Activated B cell treated with CpG ODN at 0.5 μM for 24 hours (primary cell): ENCODE results near the gene SLC35B2. TPM values are rescaled to one million over a fixed set of nuclear protein-coding genes. Genes with fewer than 3 reads are reported as not detected.
A peak's percentile ranks its signal among the peaks of the same experiment; 100 is the strongest.

Source experiments
- ATAC-seq: fragments of 200-7000 bp; cut with Tn5 transposase; one replicate; pipeline ENCODE4 v1.10.0; 2021; ENCODE audit warnings: low read depth, mild to moderate bottlenecking, moderate library complexity
- CTCF ChIA-PET: fragments of 350-600 bp; sonication (Branson Sonifier 250); formaldehyde crosslinking; loops from one replicate; lab custom pipeline; 2021; ENCODE audit warnings: antibody characterized with exemption; lab: Charles Lee
- POLR2A ChIA-PET: fragments of 350-600 bp; sonication (Branson Sonifier 250); formaldehyde crosslinking; loops from one replicate; lab custom pipeline; 2021; ENCODE audit warnings: antibody characterized with exemption; lab: Charles Lee
- DNase-seq: peaks from one replicate; pipeline ENCODE4 v3.0.0; 2022
- H3K27ac Mint-ChIP-seq: one replicate; pipeline ENCODE4 v1.8.0; 2020; ENCODE audit warnings: mixed read lengths
- H3K27me3 Mint-ChIP-seq: one replicate; pipeline ENCODE4 v1.8.0; 2021; ENCODE audit warnings: mixed read lengths
- H3K36me3 Mint-ChIP-seq: one replicate; pipeline ENCODE4 v1.8.0; 2021; ENCODE audit warnings: low read depth, mixed read lengths
- H3K4me1 Mint-ChIP-seq: one replicate; pipeline ENCODE4 v1.8.0; 2021; ENCODE audit warnings: mixed read lengths
- H3K4me3 Mint-ChIP-seq: one replicate; pipeline ENCODE4 v1.8.0; 2020; ENCODE audit warnings: mild to moderate bottlenecking, mixed read lengths
- H3K9me3 Mint-ChIP-seq: one replicate; pipeline ENCODE4 v1.8.0; 2020; ENCODE audit warnings: mixed read lengths
- intact Hi-C: fragments of 100-400 bp; cut with micrococcal nuclease; formaldehyde crosslinking; loops from one replicate; pipeline ENCODE4 v1.15.1; 2024
- total RNA-seq: library from RNA; stranded (reverse); gene quantifications from 2 replicates; pipeline ENCODE4 v1.2.3, GENCODE V29; 2022
- TF ChIP-seq, protein P1 (sequence below): fragments of 200-600 bp; IDR thresholded peaks from one replicate; pipeline ENCODE4 v1.8.0; 2022; ENCODE audit warnings: antibody characterized with exemption, mild to moderate bottlenecking

The SLC35B2 gene
- total RNA-seq, 1 donor from 2014 or later = 29.1 TPM

DNA sequence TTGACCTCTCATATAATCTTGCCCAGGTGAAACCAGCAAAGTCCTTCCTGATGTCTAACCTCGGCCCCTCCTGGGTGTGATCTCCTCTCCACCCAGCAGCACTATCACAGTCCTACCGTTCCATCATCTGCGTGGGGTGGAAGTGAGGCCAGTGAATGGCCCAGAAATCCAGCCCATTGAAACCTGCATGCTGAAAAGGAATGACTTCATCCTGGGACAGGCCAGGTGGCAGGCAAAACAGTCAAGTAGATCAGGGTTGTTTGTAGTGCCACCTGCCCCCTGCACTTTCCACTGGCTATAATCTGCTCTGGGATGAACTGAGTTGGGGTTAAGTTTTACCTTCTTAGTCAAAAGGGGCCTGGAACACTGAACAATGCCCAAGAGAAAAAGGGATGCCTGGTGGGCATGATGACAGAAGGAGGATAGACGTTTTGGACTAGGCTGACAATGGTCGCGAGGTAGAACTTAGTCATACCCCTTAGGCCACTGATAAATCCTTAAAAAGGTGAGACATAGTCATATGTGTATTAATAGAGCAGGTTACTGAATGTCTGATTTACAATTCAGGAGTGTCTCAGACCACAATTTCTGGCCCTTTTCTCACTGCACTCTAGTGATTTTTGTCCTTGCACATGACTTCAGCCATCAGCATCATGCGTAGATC, 18.5 kb downstream of the SLC35B2 start:
- POLR2A ChIA-PET = interaction anchor here (1.1 to 3.1 kb wide), 3 partner anchors 8 to 64 kb away, joined by 5 to 43 read pairs (median 11); partner anchors contain the start of genes HSP90AB1 and SLC35B2
- ATAC-seq = no peak

DNA sequence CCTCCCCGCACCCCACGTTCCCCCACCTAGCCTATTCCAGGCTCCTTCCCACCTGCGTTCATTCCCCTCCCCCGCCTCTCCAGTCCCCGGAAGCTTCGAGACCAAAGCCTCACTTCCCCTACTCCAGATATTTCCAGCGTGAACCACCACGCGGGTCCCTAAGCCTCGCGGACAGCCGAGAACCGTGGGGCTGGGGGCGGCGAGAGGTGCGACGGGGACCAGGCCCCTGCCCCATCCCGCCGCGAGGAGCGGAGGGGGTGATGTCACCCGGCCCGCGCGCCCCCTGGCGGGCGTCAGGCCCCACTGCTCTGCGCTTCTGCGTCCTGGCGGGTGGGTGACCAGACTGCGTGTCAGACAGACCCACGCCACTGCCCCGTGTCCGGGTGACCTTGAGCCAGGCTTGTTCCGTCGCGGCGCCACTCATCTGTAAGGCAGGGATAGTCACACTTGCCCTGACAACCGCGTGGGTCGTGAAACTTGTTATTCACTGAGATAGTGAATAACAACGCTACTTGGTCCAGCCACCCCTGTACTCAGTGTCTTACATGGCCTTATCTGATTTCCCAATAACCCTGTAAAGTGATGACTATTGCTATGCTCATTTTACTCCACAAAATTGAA, 19.4 kb downstream of the SLC35B2 start:
- CTCF ChIA-PET = interaction anchor here (0.6 to 5.1 kb wide), 13 partner anchors 8 to 147 kb away, joined by 3 to 31 read pairs (median 4); partner anchors contain the start of genes HSP90AB1, SLC29A1 and SLC35B2
- H3K36me3 Mint-ChIP-seq = peaks cover 2% of the 10 kb centered on the region
- TF ChIP-seq, protein P1, sequence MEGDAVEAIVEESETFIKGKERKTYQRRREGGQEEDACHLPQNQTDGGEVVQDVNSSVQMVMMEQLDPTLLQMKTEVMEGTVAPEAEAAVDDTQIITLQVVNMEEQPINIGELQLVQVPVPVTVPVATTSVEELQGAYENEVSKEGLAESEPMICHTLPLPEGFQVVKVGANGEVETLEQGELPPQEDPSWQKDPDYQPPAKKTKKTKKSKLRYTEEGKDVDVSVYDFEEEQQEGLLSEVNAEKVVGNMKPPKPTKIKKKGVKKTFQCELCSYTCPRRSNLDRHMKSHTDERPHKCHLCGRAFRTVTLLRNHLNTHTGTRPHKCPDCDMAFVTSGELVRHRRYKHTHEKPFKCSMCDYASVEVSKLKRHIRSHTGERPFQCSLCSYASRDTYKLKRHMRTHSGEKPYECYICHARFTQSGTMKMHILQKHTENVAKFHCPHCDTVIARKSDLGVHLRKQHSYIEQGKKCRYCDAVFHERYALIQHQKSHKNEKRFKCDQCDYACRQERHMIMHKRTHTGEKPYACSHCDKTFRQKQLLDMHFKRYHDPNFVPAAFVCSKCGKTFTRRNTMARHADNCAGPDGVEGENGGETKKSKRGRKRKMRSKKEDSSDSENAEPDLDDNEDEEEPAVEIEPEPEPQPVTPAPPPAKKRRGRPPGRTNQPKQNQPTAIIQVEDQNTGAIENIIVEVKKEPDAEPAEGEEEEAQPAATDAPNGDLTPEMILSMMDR = peak; percentile 84
- H3K4me3 Mint-ChIP-seq = peak overlapping the region; percentile 95
- H3K27ac Mint-ChIP-seq = peak overlapping the region; percentile 90
- intact Hi-C loops = loop anchor here (1.0 kb wide), 4 partner anchors 8 to 142 kb away; partner anchors contain the start of gene SLC29A1
- peaks cover 17% of the 10 kb centered on the region for H3K4me1 Mint-ChIP-seq
- no peaks in the 10 kb centered on the region for H3K27me3 Mint-ChIP-seq
- no peaks in the 10 kb centered on the region for H3K9me3 Mint-ChIP-seq
- DNase-seq (peak; percentile 87), ATAC-seq (peak; percentile 91)
- POLR2A ChIA-PET = interaction anchor here (0.6 to 3.1 kb wide), 11 partner anchors 8 to 141 kb away, joined by 3 to 43 read pairs (median 5); partner anchors contain the start of genes HSP90AB1, MRPL14, SLC29A1 and SLC35B2

More for the DNA sequence above, 18.5 kb downstream of the SLC35B2 start:
- Mint-ChIP-seq H3K27ac (peak overlapping the region; percentile 52), H3K27me3 (no peaks in the 10 kb centered on the region), H3K36me3 (no peaks in the 10 kb centered on the region), H3K9me3 (no peaks in the 10 kb centered on the region), H3K4me3 (peak overlapping the region; percentile 95), H3K4me1 (peaks cover 17% of the 10 kb centered on the region)
- DNase-seq = no peak
- intact Hi-C loops = loop anchor here (1.0 kb wide), 3 partner anchors 16 to 143 kb away; partner anchors contain the start of gene SLC29A1
- TF ChIP-seq, protein P1 = no peak
- CTCF ChIA-PET = interaction anchor here (1.8 to 5.1 kb wide), 2 partner anchors 15 to 66 kb away, joined by 15 to 30 read pairs; partner anchors contain the start of gene SLC29A1

DNA sequence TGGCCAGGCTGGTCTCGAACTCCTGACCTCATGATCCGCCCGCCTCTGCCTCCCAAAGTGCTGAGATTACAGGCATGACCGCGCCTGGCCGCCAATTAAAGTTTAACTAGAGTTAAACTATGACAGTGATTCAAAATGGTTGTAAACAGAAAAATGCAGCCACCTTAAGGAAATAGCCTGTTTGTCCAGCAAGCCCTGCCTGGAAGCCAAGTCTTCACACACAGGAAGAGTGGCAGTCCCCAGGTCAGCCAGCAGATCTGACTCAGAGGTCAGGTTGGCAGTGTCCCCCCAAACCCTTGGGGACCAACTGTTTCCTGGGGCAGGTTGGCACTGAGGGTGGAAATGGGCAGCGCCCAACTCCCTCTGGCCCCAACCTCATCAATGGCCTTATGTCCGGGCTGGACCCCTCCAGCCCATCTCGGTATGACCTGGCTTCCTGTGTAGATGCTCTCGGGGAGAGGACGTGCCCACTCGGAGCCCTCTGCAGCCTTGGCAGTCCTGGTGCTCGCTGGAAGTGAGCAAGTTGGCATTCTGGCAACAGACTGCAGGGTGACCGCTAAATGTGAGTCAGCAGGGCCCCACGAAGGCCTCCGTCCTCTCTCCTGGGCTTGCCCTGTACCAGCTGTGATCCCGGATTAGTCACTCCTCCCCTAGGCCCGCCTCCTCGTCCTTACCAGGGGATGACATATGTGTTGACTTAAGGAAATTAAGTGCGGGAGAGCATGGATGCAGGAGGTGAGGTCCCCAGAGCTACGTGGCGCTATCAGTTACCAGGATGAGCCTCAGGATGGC, 20.1 kb downstream of the SLC35B2 start:
- H3K27me3 Mint-ChIP-seq = no peaks in the 10 kb centered on the region

DNA sequence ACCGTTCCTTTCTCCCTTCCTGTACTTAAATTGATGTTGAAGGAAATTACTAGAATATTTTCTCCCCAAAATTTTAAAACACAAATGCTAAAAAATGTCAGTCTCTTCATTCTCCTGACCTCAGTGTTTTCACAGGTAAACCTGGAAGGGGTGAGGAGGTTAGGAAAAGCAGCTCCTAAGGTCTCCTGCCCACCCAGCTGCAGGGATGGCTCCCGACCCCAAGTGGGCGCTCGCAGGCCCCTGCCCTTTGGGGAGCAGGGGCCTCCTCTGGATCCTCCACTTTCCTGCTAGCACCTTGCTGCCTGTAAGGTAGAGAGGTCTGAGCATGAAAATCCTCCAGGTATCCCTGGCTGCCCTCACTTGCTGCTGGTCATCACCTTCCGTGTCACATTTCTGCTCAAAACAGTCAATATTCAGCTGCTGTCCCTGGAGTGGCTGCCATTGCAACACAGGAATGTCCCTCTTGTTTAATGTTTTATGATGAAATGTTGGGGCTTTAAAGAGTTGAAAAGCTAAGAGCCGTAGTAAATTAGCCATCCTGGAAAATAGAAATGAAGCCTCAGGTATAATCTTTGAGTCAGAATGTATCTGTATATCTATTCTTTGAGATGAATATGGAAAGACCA, 21.3 kb downstream of the SLC35B2 start:
- Mint-ChIP-seq H3K9me3 (no peaks in the 10 kb centered on the region), H3K27me3 (no peaks in the 10 kb centered on the region), H3K27ac (no peak overlapping the region), H3K4me1 (peaks cover 17% of the 10 kb centered on the region), H3K4me3 (no peak overlapping the region), H3K36me3 (peaks cover 2% of the 10 kb centered on the region)
- DNase-seq (no peak), ATAC-seq (no peak)
- TF ChIP-seq, protein P1 = no peak
- intact Hi-C loops = no loop called here
- POLR2A ChIA-PET = interaction anchor here (1.8 to 3.1 kb wide), 2 partner anchors 11 to 12 kb away, joined by 14 to 43 read pairs; partner anchors contain the start of genes HSP90AB1 and SLC29A1
- CTCF ChIA-PET = interaction anchor here (1.3 to 5.1 kb wide), 6 partner anchors 10 to 63 kb away, joined by 4 to 31 read pairs (median 4); partner anchors contain the start of genes HSP90AB1 and SLC35B2

More for the DNA sequence above, 20.1 kb downstream of the SLC35B2 start:
- DNase-seq (no peak), ATAC-seq (peak; percentile 81)
- TF ChIP-seq, protein P1 = no peak
- Mint-ChIP-seq H3K36me3 (peaks cover 2% of the 10 kb centered on the region), H3K4me1 (peaks cover 17% of the 10 kb centered on the region), H3K27ac (peak overlapping the region; percentile 90), H3K9me3 (no peaks in the 10 kb centered on the region), H3K4me3 (peak overlapping the region; percentile 95)
- POLR2A ChIA-PET = interaction anchor here (0.6 to 3.1 kb wide), 11 partner anchors 8 to 141 kb away, joined by 3 to 43 read pairs (median 5); partner anchors contain the start of genes HSP90AB1, MRPL14, SLC29A1 and SLC35B2
- CTCF ChIA-PET = interaction anchor here (0.6 to 5.1 kb wide), 13 partner anchors 9 to 147 kb away, joined by 3 to 31 read pairs (median 4); partner anchors contain the start of genes HSP90AB1, SLC29A1 and SLC35B2
- intact Hi-C loops = loop anchor here (1.0 kb wide), 1 partner anchor 9 kb away; no protein-coding TSS in a partner anchor
